Panc1 (cell line): ENCODE results near the gene ADA. TPM values are rescaled to one million over a fixed set of nuclear protein-coding genes. Genes with fewer than 3 reads are reported as not detected.
"Not testable (repeated sequence)": the region's sequence is repeated elsewhere in the genome, so short reads cannot be mapped to it uniquely, and the experiment has no call there.

Source experiments
- ATAC-seq: fragments of 200-7000 bp; cut with Tn5 transposase; 2 replicates; pipeline ENCODE4 v1.9.1; 2020; ENCODE audit warnings: mild to moderate bottlenecking, moderate library complexity
- BruUV-seq: library from RNA; stranded (reverse); fragments of 400-500 nt; replicated peaks from 2 replicates; lab custom pipeline; 2021; lab: Mats Ljungman, UMichigan
- CTCF ChIA-PET: fragments of 300-600 bp; sonication (Branson Sonifier 250); formaldehyde crosslinking; loops from one replicate; lab custom pipeline; 2022; ENCODE audit warnings: antibody characterized with exemption; lab: Charles Lee
- POLR2A ChIA-PET: fragments of 300-600 bp; sonication (Branson Sonifier 250); formaldehyde crosslinking; loops from one replicate; lab custom pipeline; 2022; ENCODE audit warnings: antibody characterized with exemption; lab: Charles Lee
- DNase-seq: peaks from one replicate; pipeline ENCODE4 v3.0.0-alpha.2; 2010; ENCODE audit warnings: low read depth, low spot score
- H3K27ac ChIP-seq: 2 replicates; pipeline ENCODE4 v1.5.1; 2011; ENCODE audit warnings: mild to moderate bottlenecking, low read length, inconsistent platforms
- H3K27me3 ChIP-seq: fragments of 200-500 bp; sonication (Bioruptor generic); 2 replicates; pipeline ENCODE4 v1.6.0; 2014; ENCODE audit warnings: low read length, inconsistent platforms; ENCODE audit not compliant: control insufficient read depth, insufficient read depth
- H3K36me3 ChIP-seq: fragments of 200-500 bp; sonication (Bioruptor generic); 2 replicates; pipeline ENCODE4 v1.5.1; 2014; ENCODE audit warnings: inconsistent platforms, mild to moderate bottlenecking, low read length, moderate library complexity; ENCODE audit not compliant: control insufficient read depth, insufficient read depth
- H3K4me1 ChIP-seq: 2 replicates; pipeline ENCODE4 v1.5.1; 2011; ENCODE audit warnings: inconsistent platforms, mild to moderate bottlenecking, low read length, moderate library complexity; ENCODE audit not compliant: control insufficient read depth, insufficient read depth
- H3K4me3 ChIP-seq, 2 experiments: 2 replicates each; pipeline ENCODE4 v1.5.1; 2011 to 2012; ENCODE audit warnings: low read depth in 2 of 2, low read length in 2 of 2, mild to moderate bottlenecking in 2 of 2, inconsistent platforms in 1 of 2, moderate library complexity in 1 of 2
- H3K9me3 ChIP-seq: fragments of 200-500 bp; sonication (Bioruptor generic); 2 replicates; pipeline ENCODE4 v1.5.1; 2014; ENCODE audit warnings: low read depth, mild to moderate bottlenecking, inconsistent platforms, low read length, moderate library complexity; ENCODE audit not compliant: control insufficient read depth, insufficient read depth
- CTCF ChIP-seq: fragments of 450-650 bp; IDR thresholded peaks from 2 replicates; pipeline ENCODE4 v1.5.1; 2017; ENCODE audit warnings: mild to moderate bottlenecking
- POLR2AphosphoS5 ChIP-seq: IDR thresholded peaks from 2 replicates; pipeline ENCODE4 v1.6.1; 2012; ENCODE audit warnings: mild to moderate bottlenecking, low read depth, low read length, moderate library complexity
- REST ChIP-seq, 2 experiments: IDR thresholded peaks; 2 replicates each; pipeline ENCODE4 v1.6.1; 2011 to 2012; ENCODE audit warnings: low read depth in 2 of 2, control low read depth in 1 of 2, low read length in 1 of 2, mild to moderate bottlenecking in 1 of 2, moderate library complexity in 1 of 2; ENCODE audit not compliant: insufficient read depth in 1 of 2
- SIN3A ChIP-seq: IDR thresholded peaks from 2 replicates; pipeline ENCODE4 v1.6.1; 2012; ENCODE audit warnings: low read depth, mild to moderate bottlenecking, low read length, moderate library complexity, borderline replicate concordance; ENCODE audit not compliant: insufficient read depth
- TCF7L2 ChIP-seq: IDR thresholded peaks from 2 replicates; pipeline ENCODE4 v1.6.1; 2011; ENCODE audit warnings: mild to moderate bottlenecking, low read depth, low read length, inconsistent platforms
- in situ Hi-C: cut with HindIII; loops from 2 replicates; pipeline ENCODE4 v1.10.0; 2016; ENCODE audit warnings: low sequenced_read_pairs, low pct_unique_long_range_greater_than_20kb
- intact Hi-C: fragments of 100-400 bp; cut with micrococcal nuclease; formaldehyde crosslinking; loops from one replicate; pipeline ENCODE4 v1.10.0; 2022; ENCODE audit not compliant: unreplicated experiment
- total RNA-seq: library from RNA; stranded (reverse); gene quantifications from one replicate; pipeline ENCODE4 v1.2.1, GENCODE V29; 2021; ENCODE audit not compliant: unreplicated experiment

The ADA gene
- total RNA-seq, 1 experiment from 2014 or later: 53.8 TPM

- in situ Hi-C loops, ATAC-seq, CTCF ChIA-PET: not testable (repeated sequence)
These were observed 2.7 kb upstream of the ADA start for GRCh38 chr20:44654210-44654609.

GRCh38 chr20:44653546-44653945 is 2.0 kb upstream of the ADA start:
- BruUV-seq: no TSS peak
- TF ChIP-seq SIN3A (no peak), CTCF (no peak), REST (IDR thresholded peaks at IDR 0.05; ENCODE audit: insufficient read depth in 1 of 2, low read depth in 2 of 2, low read length in 1 of 2) (no peak), POLR2AphosphoS5 (no peak), TCF7L2 (no peak)

More at GRCh38 chr20:44654210-44654609, 2.7 kb upstream of the ADA start:
- H3K4me1 ChIP-seq, H3K9me3 ChIP-seq, intact Hi-C loops, POLR2A ChIA-PET, H3K27ac ChIP-seq, BruUV-seq, H3K4me3 ChIP-seq, DNase-seq, H3K36me3 ChIP-seq, H3K27me3 ChIP-seq: not testable (repeated sequence)

GRCh38 chr20:44651434-44651683 is 140 bp downstream of the ADA start:
- H3K9me3 ChIP-seq: no peaks in the 10 kb centered on the region
- H3K27me3 ChIP-seq: no peaks in the 10 kb centered on the region
- ATAC-seq (no peak), DNase-seq (no peak)
- H3K4me3 ChIP-seq: peak overlapping the region; percentile 72 to 84
- ChIA-PET POLR2A (no interaction called here), CTCF (no interaction called here)
- in situ Hi-C loops: no loop called here
- no peak for TF ChIP-seq TCF7L2
- 0 out of 4 replicates have a peak, but pooled peaks of 1 of the 2 experiments have one; percentile 14 for TF ChIP-seq REST (IDR thresholded peaks at IDR 0.05; ENCODE audit: insufficient read depth in 1 of 2, low read depth in 2 of 2, low read length in 1 of 2)
- peak; percentile 24; the same call in 1 of the 2 replicates for TF ChIP-seq SIN3A
- intact Hi-C loops: no loop called here
- peaks cover 17% of the 10 kb centered on the region for H3K4me1 ChIP-seq
- H3K36me3 ChIP-seq: no peaks in the 10 kb centered on the region; the same call in 1 of the 2 replicates
- H3K27ac ChIP-seq: peak overlapping the region; percentile 76
- no TSS peak for BruUV-seq

More at GRCh38 chr20:44653546-44653945, 2.0 kb upstream of the ADA start:
- H3K27me3 ChIP-seq: no peaks in the 10 kb centered on the region
- in situ Hi-C loops (no loop called here), intact Hi-C loops (no loop called here)
- no peaks in the 10 kb centered on the region for H3K9me3 ChIP-seq
- H3K27ac ChIP-seq: peak overlapping the region; percentile 7; the same call in 1 of the 2 replicates
- no peak for ATAC-seq
- POLR2A ChIA-PET: no interaction called here
- H3K4me1 ChIP-seq: peaks cover 10% of the 10 kb centered on the region
- CTCF ChIA-PET: no interaction called here
- no peak for DNase-seq
- no peak overlapping the region for H3K4me3 ChIP-seq
- no peaks in the 10 kb centered on the region; the same call in 1 of the 2 replicates for H3K36me3 ChIP-seq
